Lung microvascular endothelial cell (primary cell): ENCODE measurements around the gene PDIA3. TPM values are rescaled to one million over a fixed set of nuclear protein-coding genes. Genes with fewer than 3 reads are reported as not detected.
"Not testable (repeated sequence)": the region's sequence is repeated elsewhere in the genome, so short reads cannot be mapped to it uniquely, and the experiment has no call there.

Experiments used
- DNase-seq, 2 donors: peaks; one replicate each; pipeline versions ENCODE4 v3.0.0 to v3.0.0-alpha.2; 2010; ENCODE audit warnings: low read depth in 2 of 2
- total RNA-seq: library from RNA; depleted of rRNA; stranded (reverse); fragments of >200 nt; gene quantifications from 2 replicates; pipeline ENCODE4 v1.2.1, GENCODE V29; 2014

PDIA3 gene
- total RNA-seq, result 113 and 115 TPM in 2 replicates

DNA sequence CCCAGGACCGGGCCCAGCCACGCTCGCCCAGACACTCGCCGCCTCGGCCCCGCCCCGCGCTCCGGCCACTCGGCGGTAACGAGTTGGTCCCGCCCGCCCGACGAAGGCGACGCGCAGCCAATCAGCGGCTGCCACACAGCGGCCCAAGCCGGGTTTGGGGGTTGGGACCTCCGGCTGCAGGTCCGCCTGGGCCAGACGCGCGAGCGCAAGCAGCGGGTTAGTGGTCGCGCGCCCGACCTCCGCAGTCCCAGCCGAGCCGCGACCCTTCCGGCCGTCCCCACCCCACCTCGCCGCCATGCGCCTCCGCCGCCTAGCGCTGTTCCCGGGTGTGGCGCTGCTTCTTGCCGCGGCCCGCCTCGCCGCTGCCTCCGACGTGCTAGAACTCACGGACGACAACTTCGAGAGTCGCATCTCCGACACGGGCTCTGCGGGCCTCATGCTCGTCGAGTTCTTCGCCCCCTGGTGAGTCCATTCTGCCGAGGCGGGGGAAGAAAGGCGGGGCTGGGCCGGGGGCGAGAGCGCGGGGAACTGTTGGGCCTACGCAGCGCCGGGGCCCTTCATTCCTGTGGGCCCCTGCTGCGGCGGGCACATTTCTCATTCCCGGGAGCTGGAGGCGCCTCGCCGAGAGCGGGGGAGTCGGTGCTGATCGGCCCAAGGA lies at the start of gene PDIA3:
TSS of gene PDIA3 (plus strand) at position 194 of the 658 bp plus-strand sequence. CDS start at position 296, 102 bp downstream.
- DNase-seq, result peak; percentile 95 to 97

DNA sequence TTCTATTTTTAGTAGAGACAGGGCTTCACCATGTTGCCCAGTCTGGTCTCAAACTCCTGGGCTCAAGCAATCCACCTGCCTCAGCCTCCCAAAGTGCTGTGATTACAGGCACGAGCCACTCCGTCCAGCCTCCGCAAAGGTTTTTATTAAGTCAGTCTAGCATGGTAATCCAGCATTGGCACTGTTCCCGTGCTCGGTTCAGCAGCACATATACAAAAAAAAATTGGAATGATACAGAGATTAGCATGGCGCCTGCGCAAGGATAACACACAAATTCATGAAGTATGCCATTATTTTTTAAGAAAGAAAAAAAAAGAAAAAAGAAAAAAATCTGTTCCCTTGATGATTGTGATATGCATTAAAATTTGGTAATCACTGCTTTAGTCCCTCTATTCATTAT lies 44.1 kb upstream of the PDIA3 start:
- DNase-seq, result no peak

- DNase-seq, result no peak
Observed at GRCh38 chr15:43702701-43703424, 43.4 kb upstream of the PDIA3 start.

DNA sequence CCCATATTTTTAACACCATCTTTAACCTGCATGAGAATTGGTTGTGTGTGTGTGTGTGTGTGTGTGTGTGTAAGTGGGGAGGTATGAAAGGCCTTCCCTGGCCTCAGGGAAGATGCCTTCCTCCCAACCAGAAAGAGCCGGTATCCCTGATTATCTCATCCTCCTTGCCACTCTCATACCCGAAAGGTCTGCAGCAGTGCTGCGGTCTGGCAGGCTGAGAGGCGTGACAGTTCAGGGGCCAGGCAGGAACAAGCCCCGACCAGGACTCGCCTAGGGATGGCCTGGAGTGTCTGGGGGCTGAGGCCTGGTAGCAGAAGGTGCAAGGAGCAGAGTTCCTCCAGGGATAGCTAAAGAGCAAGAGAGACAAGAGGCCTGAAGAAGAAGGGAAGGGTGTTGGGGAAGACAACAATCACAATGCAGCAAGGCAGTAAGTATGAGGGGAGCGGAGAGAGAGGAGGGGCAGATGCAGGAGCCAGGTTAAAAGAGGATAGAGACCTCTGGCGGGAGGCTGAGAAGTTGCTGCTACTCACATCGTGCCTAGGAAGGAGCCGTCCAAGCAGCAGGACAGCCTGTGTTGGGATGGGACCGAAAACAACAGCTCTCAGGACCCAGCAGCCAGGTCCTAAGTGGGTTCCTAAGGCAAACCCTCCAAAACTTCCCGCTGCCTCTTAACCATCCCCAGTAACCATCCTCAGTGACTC lies 35.7 kb upstream of the PDIA3 start:
- not testable (repeated sequence) for DNase-seq

GRCh38 chr15:43723151-43723550 lies 23.1 kb upstream of the PDIA3 start:
- DNase-seq, result no peak

GRCh38 chr15:43726306-43726705 lies 19.9 kb upstream of the PDIA3 start:
- not testable (repeated sequence) for DNase-seq

DNA sequence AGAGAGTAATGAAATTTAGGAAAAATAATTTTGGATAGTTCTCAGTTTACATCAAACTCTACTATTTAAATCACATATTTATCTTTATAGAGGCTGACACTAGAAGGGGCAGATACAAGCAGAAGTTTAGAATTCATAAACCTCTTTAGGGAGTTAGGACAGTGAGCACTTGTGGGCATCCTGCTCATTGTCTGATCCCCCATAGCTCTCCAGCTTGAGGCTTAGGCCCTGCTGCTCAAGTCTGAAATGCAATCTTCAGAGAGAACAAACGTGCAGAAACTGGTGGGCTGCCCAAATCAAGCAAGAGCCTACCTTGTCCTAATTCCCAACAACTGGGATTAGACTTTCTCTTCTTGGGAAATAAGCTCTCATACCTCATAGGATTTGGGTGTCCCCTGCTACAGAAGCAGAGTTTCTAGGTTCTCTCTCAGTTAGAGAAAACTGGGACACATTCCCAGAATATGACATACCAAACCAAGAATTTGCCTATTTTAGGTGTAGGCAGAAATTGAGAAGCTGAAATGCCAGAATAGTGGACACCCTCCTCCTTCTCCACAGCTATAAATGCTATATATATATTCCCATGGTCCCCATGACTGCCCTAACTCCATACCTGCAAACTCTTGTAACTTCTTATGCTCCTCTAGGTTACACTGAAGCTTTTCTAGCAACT lies 18.0 kb upstream of the PDIA3 start:
- not testable (repeated sequence) for DNase-seq

DNA sequence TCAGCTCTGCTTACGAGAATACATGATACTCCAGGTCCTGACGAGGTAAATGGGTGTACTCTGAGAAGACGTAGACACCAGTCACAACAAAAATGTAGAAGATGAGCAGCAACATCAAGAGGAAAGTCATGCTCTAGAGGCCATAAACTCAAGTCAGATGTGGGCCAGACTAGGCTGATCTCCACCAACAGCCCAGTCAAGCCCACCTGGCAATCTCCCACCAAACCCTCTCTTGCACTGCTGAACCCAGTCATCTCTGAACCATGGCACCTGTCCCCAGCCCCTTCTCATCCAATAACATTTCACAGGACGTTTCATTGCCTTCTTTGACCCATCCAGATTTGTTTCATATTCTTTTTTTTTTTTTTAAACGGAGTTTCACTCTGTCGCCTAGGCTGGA lies 10.8 kb upstream of the PDIA3 start:
- DNase-seq, result no peak

DNA sequence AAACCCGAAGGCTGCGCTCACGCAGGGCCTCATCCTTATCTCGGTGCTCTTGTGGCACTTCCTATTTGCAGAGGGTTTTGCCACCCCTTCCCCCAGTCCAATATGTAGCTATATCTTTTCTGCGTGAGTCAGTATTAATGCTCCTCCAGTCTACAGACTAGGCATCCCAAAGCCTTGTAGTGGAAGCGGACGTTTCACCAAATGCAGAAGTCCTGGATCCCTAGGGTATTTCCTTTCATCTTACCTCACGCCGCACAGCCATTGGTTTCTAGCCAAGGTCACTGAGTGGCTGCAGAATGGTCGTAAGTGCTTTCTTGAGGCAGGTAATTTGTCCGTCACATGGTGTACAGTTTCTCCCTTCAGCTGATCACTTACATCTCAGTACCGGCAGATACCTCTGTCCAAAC lies 668 bp downstream of the PDIA3 start:
- DNase-seq, result peak; percentile 15 to 49

DNA sequence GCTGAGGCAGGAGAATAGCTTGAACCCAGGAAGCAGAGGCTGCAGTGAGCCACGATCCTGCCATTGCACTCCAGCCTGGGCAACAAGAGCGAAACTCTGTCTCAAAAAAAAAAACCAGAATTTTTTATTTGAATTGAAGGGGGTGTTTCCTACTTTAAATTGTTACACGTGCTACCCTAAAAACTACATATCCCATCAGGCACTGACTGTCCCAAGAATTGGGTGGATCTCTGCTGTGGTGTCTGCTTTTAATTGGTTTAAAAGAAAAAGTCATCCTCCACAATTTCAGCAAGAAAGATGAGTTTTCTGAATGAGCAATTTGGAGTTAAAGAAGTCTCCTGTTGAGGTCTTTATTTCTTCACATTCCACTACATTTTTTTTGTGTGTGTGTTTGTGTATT lies 2.1 kb downstream of the PDIA3 start:
- peak; percentile 7 to 37 for DNase-seq

GRCh38 chr15:43749690-43750345 lies 3.6 kb downstream of the PDIA3 start:
- DNase-seq, result peak; percentile 18 to 56

GRCh38 chr15:43751885-43752284 lies 5.6 kb downstream of the PDIA3 start:
- no peak for DNase-seq

- no peak for DNase-seq
Observed at GRCh38 chr15:43762824-43763223, 16.6 kb downstream of the PDIA3 start.

DNA sequence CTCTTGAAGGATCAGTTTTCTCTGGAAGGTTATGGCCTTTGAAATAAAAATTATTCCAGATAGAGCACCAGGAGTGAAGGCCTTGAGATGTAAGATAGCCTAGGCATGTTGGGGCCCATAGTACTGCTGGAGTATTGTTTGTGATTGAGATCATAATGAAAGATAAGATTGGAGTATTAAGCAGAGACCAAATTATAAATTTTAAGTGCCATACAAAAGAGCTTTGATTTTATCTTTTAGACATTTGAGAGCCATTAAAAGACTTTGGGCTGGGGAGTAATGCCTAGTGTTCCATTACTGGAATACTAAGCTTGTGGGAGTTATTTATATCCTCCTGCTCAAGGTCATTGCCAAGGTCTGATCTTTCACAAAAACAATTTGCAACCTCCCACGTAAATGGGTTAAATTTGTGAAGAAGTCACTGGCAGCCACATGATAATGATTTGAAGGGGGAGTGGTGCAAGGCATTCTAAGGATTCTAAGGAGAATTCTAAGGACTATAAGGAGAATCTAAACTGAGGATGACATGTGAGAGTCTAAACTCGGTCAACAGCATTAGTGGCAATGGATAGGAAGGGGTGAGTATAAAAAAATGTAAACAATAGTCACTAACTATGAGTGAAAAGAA lies 17.7 kb downstream of the PDIA3 start:
- DNase-seq, result no peak

DNA sequence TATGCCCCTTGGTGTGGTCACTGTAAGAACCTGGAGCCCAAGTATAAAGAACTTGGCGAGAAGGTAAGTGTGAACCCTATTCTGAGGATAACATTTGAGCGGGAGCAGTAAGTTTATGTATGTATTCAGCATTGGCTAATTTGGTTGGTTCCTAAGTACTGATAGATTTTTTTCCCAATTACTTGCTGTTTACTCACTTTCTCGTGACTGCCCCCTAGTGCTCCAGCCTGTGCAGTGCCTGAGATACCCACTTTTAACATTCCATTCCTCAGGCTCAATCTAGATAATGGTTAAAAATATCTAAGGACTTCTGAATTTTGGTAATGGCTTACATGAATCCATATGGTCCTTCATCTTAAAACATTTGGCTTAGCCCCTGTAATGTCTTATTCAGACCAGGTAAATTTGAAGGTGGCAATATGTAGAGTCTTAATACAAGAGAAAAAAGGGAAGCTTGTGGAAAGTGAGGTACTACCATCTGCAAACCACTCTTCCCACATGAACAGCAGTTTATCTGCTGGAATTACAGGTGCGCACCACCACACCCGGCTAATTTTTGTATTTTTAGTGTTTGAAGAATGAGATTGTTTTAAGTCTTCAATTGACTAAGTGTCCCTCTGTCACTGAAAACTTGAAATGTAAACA lies 23.5 kb downstream of the PDIA3 start:
- peak; percentile 65 to 69 for DNase-seq

GRCh38 chr15:43771816-43772215 lies 25.6 kb downstream of the PDIA3 start:
- no peak for DNase-seq

DNA sequence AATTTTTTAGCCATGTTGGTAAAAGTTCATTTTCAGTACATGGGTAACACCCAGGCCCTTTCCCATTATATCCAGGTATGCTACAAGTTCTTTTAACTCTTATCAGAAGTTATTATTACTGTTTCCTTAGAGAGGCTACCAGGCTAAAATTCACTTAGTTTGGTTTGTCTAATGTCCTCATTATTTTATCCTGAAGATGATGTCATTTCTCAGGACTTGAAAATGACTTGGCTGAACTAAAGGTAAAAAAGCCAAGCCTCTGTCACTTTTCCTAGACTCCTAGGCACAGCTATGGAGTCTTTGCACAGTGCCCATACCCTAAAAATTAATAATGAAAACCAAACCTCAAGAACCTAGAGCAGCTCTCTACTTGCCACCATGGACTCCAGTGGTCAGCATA lies 26.4 kb downstream of the PDIA3 start:
- no peak for DNase-seq

DNA sequence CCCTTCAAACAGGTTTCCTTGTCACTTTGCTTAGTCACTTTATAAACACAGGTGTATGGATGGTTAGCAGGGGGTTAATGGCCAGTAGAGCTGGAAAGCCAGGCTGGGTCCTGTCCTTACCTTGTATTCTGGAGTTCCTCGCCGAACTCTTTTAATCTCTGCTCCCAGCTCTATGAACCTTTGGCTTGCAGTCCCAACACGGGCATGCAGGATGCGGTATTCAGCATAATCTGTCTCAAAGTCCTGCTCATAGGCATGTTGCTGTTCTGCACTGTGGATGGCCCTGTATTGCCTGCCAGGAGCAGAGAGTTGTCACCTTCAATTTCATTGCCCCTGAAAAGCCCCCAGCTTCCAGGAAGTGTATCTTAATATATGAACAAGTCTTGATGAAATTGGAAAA lies 27.8 kb downstream of the PDIA3 start:
- DNase-seq, result no peak

DNA sequence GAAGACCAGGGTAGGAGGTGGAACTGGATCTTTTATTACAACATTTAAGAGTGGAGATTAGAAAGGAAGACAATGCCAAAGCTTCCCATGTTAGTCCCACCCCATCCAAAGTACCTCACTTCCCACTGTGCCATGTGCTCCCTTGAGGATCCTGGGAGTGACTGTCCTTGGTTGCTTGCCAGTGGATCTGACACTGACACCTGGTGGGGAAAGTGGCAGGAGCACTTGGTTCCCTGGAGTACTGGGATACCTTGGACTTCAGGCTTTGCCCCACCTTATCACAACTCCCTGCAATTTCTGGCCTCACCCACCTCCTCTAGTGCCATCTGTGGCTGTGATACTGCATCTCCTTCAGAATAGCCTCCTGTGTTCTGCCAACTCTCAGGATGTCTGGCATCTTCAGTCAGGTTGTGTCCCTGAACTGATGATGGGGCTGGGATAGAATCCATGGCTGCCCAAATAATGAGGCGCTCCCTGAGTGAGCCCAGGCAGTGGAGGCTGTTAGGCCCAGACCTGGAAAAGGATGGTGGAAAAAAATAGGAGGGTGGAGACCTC lies 29.2 kb downstream of the PDIA3 start:
- peak; percentile 43 to 54 for DNase-seq

- no peak for DNase-seq
Observed at GRCh38 chr15:43776101-43776717, 30.0 kb downstream of the PDIA3 start.
